Ectodermal cell (in vitro differentiated cells): ENCODE measurements around the gene ANGPTL2.

Experiments
- H3K27ac ChIP-seq: 2 replicates; pipeline ENCODE4 v1.7.0; 2013; ENCODE audit warnings: mild to moderate bottlenecking, low read depth, low read length; ENCODE audit not compliant: insufficient read depth, poor library complexity, severe bottlenecking
- H3K27me3 ChIP-seq: 2 replicates; pipeline ENCODE4 v1.7.0; 2013; ENCODE audit warnings: mild to moderate bottlenecking, low read length; ENCODE audit not compliant: insufficient read depth, control insufficient read depth, poor library complexity, severe bottlenecking
- H3K36me3 ChIP-seq: one replicate; pipeline ENCODE4 v1.7.0; 2013; ENCODE audit warnings: low read length; ENCODE audit not compliant: control insufficient read depth, insufficient read depth
- H3K4me1 ChIP-seq: one replicate; pipeline ENCODE4 v1.7.0; 2013; ENCODE audit warnings: low read length; ENCODE audit not compliant: control insufficient read depth, insufficient read depth
- H3K4me3 ChIP-seq: 2 replicates; pipeline ENCODE4 v1.7.0; 2013; ENCODE audit warnings: low read depth, low read length, control low read depth; ENCODE audit not compliant: insufficient read depth
- H3K9me3 ChIP-seq: 2 replicates; pipeline ENCODE4 v1.7.0; 2013; ENCODE audit warnings: mild to moderate bottlenecking, low read length, moderate library complexity; ENCODE audit not compliant: control insufficient read depth
- WGBS, 2 experiments: methylation state at CpG; one replicate each; pipeline ENCODE4 v1.1.7; 2013; ENCODE audit warnings: missing lambda C conversion rate in 2 of 2; 5-methylcytosine and 5-hydroxymethylcytosine counted together

The ANGPTL2 gene

DNA sequence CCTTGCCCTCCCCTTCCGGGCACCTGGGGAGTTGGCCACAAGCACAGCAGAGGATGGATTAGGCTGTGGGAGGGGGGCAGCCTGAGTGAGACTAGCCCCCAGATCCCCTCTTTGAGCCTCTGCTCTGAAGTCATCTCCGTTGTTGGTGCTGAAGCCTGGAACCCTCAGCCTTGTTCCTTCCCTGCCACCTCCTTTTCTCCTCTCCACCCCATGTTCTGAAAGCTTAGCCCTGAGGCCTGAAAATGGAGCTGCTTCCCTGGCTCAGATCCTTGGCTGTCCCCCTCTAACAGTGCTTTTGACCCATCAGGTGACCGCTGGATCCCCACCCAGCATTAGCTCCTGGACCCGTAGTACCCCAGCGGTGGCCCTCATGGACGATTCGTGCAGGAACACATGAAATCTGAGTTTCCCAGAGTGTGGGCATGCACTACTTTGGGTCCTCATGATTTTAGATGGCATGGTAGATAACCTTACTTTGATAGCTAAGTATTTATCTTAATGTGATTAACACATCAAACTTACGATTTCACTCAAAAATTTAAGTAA is 21.6 kb upstream of the ANGPTL2 start:
- Histone ChIP-seq H3K27me3 (no peaks in the 10 kb centered on the region), H3K27ac (no peak overlapping the region), H3K4me1 (no peaks in the 10 kb centered on the region), H3K36me3 (no peaks in the 10 kb centered on the region), H3K9me3 (no peaks in the 10 kb centered on the region), H3K4me3 (no peak overlapping the region)
- 91 to 95% methylated on average over 8 of the region's 8 CpGs for WGBS, 2 experiments

DNA sequence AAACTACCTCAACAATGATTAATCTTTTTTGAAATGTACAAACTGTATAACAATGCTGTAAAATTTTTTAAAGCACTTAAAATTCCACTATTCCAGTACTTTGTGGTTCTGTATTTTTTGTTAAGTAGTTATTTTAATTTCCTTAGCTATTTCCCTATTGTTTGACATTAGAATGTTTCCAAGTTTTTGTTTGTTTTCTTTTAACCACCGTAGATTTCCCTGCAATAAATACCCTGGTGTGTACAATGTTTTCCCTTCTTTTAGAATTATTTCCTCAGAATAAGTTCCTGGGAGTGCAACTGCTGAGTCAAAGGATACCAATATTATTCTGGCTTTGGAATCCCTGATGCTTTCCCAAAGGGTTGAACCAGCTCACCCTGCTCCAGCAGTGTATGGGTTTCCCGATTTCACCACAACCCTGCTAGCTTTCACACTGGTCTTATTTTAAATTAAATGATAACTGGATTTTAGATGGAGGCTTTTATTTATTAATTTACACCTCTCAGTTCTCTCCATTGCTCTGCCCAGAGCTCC is 20.6 kb upstream of the ANGPTL2 start:
- no peak overlapping the region for H3K4me3 ChIP-seq
- no peaks in the 10 kb centered on the region for H3K36me3 ChIP-seq
- H3K4me1 ChIP-seq: no peaks in the 10 kb centered on the region
- 86 to 96% methylated on average over 1 to 2 of the region's 2 CpGs for WGBS, 2 experiments
- H3K9me3 ChIP-seq: no peaks in the 10 kb centered on the region
- H3K27me3 ChIP-seq: no peaks in the 10 kb centered on the region
- H3K27ac ChIP-seq: no peak overlapping the region

DNA sequence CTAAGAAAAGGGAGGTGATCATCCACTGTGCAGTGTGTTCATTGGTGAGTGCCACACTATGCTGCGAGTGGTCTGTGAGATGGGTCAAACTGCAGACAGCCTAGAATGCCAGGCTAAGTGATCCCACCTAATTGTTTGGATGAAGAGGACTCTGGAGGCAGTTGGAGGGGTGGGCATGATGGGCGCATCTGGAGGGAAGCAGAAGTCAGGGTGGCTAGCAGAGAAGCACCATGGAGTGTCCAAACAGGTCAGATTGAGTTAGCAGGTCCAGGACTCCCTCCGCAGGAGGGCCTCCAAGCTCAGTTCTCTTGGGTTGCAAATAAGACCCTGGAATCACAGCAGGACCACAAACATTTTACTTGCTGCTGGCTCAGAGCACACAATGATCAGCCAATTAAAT is 19.9 kb upstream of the ANGPTL2 start:
- WGBS, 2 experiments: 83 to 84% methylated on average over 3 of the region's 3 CpGs
- Histone ChIP-seq H3K27me3 (no peaks in the 10 kb centered on the region), H3K4me3 (no peak overlapping the region), H3K4me1 (no peaks in the 10 kb centered on the region), H3K27ac (no peak overlapping the region), H3K36me3 (no peaks in the 10 kb centered on the region), H3K9me3 (no peaks in the 10 kb centered on the region)

DNA sequence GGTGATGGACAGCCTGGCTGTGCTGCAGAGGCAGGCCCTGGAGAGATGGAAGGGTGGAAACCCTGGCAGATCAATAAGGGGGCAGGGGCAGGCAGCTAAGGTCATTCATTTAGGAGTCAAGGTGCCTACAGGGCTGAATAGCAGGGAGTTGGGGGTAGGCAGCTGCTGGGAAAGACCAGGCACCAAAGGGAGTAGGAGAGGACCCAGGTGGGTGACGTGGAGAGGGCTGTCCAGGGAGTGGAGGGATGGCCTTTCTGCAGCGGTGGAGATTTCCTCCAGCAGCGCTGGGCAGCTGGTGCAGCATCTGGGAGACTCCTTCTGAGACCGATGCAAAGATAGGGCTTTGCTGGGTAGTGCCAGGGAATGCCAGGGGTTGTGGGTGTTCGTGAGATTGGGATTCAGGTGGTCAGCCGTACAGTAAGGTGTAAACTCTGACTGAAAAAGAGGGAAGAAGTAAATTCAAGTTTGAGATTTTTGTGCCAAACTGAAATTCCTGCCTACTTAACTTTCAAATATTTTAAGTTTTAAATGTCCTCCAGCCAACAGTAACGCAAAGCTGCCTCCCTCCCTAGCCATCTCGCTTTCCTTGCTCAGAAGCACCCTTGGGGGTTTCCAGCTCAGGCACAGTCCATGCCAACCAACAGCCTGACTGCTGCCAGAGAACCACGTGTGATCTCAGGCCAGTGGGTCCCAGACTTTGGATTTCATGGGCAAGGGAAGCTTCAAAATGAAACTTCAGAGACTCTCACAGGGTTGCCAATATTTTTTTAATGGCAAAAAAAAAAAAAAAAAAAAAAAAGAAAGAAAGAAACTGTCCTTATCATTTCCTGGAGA is 18.6 kb upstream of the ANGPTL2 start:
- Histone ChIP-seq H3K27me3 (no peaks in the 10 kb centered on the region), H3K9me3 (no peaks in the 10 kb centered on the region), H3K4me3 (no peak overlapping the region), H3K27ac (no peak overlapping the region), H3K36me3 (no peaks in the 10 kb centered on the region), H3K4me1 (no peaks in the 10 kb centered on the region)
- 89 to 92% methylated on average over 9 of the region's 9 CpGs for WGBS, 2 experiments

DNA sequence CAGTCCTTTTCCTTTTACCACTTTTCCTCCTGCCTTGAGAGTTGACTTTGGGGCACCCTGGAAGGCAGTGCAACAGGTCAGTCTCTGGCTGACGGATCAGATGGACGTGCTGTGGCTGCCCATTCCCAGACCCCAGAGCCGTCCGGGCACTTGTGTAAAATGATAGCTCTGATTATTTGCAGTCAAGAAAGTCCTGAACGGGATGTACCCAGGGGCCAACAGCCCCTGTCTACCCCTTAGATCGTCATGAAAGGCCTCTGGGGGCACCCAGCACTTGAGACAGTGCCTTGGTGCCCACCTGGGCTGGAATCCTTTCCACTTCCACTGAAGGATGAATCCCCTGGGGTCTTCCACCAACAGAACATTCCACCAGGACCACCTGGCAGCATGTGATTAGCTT is 17.7 kb upstream of the ANGPTL2 start:
- WGBS, 2 experiments: 91 to 94% methylated on average over 6 of the region's 6 CpGs
- Histone ChIP-seq H3K9me3 (no peaks in the 10 kb centered on the region), H3K27me3 (no peaks in the 10 kb centered on the region), H3K27ac (no peak overlapping the region), H3K4me1 (no peaks in the 10 kb centered on the region), H3K4me3 (no peak overlapping the region), H3K36me3 (no peaks in the 10 kb centered on the region)

DNA sequence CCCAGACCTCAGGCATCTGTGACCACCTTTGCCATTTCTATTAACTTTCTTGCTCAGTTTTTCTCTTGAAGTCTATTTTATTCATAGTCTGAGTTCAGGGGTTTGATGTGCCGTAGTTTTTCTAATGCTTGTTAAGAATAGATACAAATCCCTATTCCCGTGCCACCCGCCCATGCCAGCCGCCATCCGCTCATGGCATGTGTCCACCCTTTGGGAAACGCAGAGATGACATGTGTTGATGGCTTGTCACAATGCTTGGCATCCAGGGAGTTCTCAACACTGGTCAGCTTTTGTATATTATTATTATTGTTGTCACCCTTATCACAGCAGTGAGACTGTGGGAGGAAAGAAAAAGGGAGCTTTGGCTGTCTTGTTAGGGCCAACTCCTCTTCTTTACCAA is 17.3 kb upstream of the ANGPTL2 start:
- Histone ChIP-seq H3K27ac (no peak overlapping the region), H3K36me3 (no peaks in the 10 kb centered on the region), H3K4me1 (no peaks in the 10 kb centered on the region), H3K27me3 (no peaks in the 10 kb centered on the region), H3K4me3 (no peak overlapping the region), H3K9me3 (no peaks in the 10 kb centered on the region)
- WGBS, 2 experiments: 95 to 98% methylated on average over 6 of the region's 6 CpGs

DNA sequence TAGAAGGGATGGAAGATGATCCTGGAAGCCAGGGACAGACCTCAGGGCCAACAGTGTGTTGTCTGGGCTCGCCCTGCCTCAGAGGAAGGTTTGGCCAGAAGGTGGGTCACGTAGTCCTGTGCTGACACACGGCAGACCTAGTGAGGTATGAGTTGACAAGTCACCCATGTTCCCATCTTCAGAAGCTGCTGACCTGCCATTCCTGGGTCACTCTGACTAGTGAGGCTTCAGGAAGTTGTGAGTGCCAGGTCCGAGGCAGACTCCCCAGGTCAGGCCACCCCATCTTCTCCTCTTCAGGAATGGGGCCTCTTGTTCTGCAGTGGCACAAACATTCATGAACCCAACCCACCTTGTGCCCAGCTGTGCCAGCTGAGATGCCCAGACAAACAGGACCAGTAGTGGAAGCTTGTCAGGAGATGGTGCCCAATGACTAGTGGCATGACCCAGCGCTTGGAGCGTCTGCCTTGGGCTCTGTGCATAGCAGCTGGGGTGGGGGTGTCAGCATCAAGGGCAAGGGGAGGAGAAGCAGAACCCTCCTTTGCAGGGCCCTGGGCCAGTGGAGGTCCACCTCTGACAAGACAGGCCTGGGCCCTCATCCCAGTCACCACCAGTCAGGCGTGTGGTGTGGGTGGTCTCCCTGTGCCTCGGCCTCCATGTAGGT is 16.8 kb upstream of the ANGPTL2 start:
- 93 to 95% methylated on average over 8 of the region's 8 CpGs for WGBS, 2 experiments
- Histone ChIP-seq H3K36me3 (no peaks in the 10 kb centered on the region), H3K27me3 (no peaks in the 10 kb centered on the region), H3K4me3 (no peak overlapping the region), H3K9me3 (no peaks in the 10 kb centered on the region), H3K4me1 (no peaks in the 10 kb centered on the region), H3K27ac (no peak overlapping the region)

DNA sequence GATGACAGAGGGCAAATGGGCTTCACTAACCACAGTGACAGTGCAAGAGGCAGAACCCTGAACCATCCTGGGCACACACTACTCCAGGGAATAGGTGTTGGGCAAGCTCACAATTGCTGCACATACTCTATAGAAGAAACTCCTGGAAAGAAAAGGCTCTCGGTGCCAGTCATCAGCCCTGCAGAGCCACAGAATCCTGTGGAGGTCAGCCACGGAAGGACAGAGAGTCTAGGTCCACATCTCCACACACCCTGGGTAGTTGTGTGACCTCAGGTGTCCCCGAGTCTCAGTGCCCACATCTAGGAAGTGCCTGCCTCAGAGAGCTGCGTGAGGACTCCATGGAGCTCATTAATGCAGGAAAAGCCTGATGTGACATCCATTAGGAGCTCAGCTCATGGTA is 16.0 kb upstream of the ANGPTL2 start:
- no peaks in the 10 kb centered on the region for H3K27me3 ChIP-seq
- H3K4me1 ChIP-seq: peaks cover 5% of the 10 kb centered on the region
- no peak overlapping the region for H3K27ac ChIP-seq
- H3K36me3 ChIP-seq: no peaks in the 10 kb centered on the region
- H3K4me3 ChIP-seq: no peak overlapping the region
- 92 to 95% methylated on average over 4 of the region's 4 CpGs for WGBS, 2 experiments
- no peaks in the 10 kb centered on the region for H3K9me3 ChIP-seq

DNA sequence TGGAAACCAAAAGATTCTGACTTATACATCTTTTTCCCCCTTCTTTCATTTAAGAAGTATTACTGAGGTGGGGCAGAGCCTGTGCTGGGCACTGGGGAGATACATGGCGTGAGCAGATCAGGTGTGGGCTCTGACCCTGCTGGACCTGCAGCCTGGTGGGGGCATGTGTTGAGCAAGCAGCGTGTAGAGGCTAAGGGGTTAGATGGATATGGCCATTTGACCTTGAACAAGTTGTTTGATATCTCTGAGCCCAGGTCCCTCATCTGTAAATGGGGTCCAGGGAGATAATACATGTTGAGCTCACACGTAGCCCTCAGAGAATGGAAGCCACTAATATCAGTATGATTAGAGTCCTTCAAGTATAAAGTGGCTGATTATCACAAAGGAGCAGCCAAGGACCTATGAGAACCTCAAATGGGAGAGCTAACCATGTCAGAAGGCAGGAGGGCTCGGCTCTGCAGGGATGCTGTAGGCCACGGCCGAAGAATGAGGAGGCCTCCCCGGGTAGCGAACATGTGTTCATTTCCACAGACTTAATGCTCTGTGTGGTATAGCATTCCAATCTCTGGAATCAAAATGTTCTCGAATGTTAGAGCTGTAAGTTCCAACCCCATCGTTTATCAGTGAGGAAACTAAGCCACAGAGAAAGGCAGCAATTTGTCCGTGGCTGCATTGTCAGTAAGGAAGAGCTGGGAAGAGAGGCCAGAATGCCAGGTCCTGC is 15.4 kb upstream of the ANGPTL2 start:
- H3K4me3 ChIP-seq: no peak overlapping the region
- no peaks in the 10 kb centered on the region for H3K27me3 ChIP-seq
- H3K36me3 ChIP-seq: no peaks in the 10 kb centered on the region
- whole genome bisulfite sequencing, 2 experiments: 96% methylated on average over 11 of the region's 11 CpGs
- no peaks in the 10 kb centered on the region for H3K9me3 ChIP-seq
- H3K27ac ChIP-seq: no peak overlapping the region
- H3K4me1 ChIP-seq: peaks cover 10% of the 10 kb centered on the region
